OCI-LY7 (cell line): ENCODE results near the gene GRIK2.

Experiments used
- EZH2phosphoT487 ChIP-seq: fragments of 200-600 bp; sonication (generic); IDR thresholded peaks from 2 replicates; pipeline ENCODE4 v1.6.1; 2018; ENCODE audit warnings: low read depth, borderline replicate concordance, mild to moderate bottlenecking, mixed run types, antibody characterized with exemption, low read length, moderate library complexity, mixed read lengths
- TF ChIP-seq, protein P1 (sequence below): fragments of 200-600 bp; sonication (generic); conservative IDR thresholded peaks from 2 replicates; pipeline ENCODE4 v1.5.1; 2014; ENCODE audit warnings: mild to moderate bottlenecking, antibody characterized with exemption, low read length, moderate library complexity, mixed read lengths

DNA sequence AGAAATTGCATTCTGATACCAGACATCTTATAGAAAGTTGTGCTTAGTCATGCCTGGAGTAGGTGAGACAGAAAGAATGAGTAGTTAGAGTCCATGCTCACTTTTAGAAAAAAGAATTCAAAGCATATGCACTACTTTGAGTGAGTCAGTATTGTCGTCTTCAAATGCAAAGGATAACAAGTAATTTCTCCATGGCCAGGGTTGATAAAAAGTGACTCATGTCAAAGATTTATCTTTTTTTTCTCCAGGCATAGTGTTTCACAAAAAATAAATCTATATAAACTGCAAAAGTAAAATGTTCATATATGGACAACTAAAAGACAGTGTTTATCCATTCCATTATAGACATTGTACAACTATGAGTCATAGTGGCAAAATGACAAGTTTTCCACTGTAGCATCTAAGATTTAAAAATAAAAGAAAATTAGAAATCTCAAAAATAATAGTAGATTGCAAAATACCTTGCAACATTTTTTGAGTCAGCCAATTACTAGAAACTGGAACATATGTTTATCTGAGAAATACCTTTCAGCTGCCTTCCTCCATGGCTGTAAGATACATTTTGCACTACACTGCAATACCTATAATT, 329.6 kb downstream of the GRIK2 start:
- TF ChIP-seq, protein P1, sequence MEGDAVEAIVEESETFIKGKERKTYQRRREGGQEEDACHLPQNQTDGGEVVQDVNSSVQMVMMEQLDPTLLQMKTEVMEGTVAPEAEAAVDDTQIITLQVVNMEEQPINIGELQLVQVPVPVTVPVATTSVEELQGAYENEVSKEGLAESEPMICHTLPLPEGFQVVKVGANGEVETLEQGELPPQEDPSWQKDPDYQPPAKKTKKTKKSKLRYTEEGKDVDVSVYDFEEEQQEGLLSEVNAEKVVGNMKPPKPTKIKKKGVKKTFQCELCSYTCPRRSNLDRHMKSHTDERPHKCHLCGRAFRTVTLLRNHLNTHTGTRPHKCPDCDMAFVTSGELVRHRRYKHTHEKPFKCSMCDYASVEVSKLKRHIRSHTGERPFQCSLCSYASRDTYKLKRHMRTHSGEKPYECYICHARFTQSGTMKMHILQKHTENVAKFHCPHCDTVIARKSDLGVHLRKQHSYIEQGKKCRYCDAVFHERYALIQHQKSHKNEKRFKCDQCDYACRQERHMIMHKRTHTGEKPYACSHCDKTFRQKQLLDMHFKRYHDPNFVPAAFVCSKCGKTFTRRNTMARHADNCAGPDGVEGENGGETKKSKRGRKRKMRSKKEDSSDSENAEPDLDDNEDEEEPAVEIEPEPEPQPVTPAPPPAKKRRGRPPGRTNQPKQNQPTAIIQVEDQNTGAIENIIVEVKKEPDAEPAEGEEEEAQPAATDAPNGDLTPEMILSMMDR, result no peak
- no peak for TF ChIP-seq EZH2phosphoT487
